NOMO-1 treated with dmso at 0.1 percent for 144 hours (cell line): ENCODE measurements around the gene B4GALNT3.

Experiments
- DNase-seq: peaks from one replicate; lab custom pipeline; 2025; ENCODE audit not compliant: unreplicated experiment; lab: John Stamatoyannopoulos, UW

The B4GALNT3 gene

DNA sequence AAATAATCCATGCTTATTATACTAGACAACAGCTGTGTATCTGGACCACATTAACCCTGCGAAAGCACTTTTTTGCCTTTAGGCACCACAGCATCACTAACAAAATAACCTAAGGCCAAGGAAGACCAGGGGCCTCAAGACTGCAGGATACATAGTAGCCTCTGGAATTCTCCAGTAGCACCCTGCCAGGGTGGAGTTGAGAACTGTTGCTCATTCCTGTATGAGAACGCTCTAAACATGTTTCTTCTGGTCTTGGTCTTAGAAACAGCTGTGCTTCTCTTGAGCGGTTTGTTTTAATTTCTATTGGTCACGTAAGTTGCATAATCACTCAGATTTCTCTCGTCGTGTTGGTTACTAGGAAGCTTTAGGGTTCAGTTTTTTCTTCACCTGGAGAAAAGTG is 7.9 kb downstream of the B4GALNT3 start:
- no peak for DNase-seq

DNA sequence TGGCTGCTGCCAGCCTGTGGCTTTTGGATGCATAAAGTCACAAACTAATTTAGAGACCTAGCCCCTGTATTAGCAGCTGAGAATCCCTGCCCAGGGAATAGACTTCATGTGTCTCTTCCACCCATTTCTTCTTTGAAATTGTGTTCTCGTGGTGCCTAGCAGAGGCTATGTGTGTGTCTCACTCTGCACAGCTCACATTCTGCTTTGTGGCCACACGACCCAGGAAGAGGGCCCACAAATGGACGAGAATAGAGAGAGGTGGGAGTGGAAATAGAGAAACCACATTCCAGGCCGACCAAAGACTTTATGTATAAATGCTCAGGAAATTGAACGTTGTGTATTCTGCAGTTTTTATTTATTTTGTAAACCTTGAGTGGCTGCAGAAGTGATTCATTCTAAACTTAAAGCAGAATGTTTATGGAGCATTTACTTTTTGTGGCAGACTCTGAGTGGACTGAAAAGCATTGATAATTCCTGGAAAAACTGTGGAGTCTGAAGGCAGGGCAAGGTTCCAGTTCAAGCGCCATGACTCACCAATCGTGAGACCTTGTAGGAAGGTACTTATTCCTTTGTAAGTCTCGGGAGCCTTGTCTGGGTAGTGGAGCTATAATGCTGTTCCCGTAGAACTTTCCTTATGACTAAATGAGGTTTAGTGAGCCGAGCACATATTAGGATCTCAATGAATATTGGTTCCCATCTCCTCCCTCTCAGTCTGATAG is 9.1 kb downstream of the B4GALNT3 start:
- no peak for DNase-seq

DNA sequence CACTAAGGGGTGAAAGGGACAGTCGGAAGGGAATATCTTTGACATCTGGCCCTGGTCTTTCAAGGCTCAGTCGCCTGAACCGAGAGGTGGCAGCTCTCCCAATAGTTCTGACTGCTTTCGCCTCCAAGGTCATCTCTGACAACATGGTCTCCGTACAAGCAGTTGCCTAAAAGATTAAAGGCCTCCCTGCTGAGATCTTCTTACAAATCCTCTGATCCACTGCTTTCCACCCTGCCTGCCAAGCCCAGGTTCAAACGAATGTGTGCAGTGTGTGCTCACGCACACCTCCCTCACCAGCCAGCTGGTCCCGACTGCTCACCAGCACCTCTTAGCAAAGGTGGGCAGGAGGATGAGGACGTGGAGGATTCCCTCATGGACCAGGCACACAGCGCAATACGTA is 10.4 kb downstream of the B4GALNT3 start:
- DNase-seq: no peak

GRCh38 chr12:473198-473597 is 13.5 kb downstream of the B4GALNT3 start:
- DNase-seq: no peak

- DNase-seq: no peak
Measured at GRCh38 chr12:473863-474577, 14.3 kb downstream of the B4GALNT3 start.

DNA sequence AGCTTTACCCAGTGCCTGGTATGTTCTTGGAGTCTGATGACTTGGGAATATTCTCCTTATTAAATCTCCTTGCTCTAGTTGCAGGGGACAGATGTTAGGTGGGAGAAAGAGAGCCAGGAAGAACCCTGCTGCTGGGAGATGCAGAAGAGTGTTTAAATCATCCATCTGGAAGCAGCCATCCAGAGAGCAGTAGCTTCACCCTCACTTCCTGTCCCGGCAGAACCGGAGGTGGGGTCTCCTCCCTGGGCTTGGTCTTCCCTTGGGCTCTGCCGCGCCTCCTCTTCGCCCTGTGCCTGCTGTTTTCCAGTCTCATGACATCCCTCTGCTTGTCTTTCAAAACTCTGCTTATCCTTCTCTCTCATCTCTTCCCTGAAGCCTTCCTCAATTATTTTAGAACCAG is 15.5 kb downstream of the B4GALNT3 start:
- no peak for DNase-seq

- DNase-seq: no peak
Measured at GRCh38 chr12:479161-479560, 19.4 kb downstream of the B4GALNT3 start.

DNA sequence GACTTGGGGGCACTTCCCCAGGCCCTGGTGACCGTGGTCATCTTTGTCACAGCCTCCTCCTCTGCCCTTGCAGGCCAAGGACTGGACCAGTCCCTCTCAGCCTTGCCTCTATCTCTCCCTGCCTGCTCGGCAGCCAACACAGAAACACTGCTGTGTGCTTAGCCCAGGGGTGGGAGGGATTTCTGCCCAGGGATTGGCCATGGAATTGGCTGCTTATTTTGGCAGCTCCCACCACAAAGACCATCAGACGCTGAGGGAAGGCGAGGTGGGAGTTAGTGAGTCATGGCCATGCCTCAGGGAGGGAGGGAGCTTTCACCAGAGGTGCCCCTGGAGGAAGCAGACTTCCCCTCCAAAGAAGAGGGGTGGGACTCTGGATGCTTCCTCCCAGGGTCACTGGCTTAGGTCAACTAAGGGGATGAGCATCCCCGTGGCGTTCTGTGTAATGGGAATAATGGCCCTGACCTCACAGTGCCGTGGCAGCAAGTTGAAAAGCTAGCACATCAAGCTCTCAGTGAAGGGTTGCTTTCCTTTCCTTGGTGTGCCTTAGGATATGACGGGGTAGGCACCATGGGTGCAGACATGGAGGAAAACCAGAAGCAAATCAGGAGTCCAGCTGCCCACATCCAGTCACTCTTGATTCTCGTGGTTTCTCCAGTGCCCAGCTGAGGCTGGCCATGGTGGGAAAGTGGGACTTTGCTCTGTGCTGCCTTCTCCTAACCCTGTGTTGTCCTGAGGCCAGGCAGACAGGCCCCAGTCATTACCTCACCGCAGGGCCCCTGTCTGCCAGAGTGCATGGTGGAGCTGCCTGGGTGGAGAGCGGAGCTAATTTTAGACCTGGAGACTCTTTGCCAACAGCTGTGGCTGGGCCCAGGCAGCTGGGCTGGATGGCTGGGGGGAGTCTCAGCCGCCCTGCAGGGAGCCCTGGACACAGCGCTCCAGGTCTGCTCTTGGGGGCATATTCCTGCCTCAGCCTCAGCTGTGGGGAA is 21.4 kb downstream of the B4GALNT3 start:
- DNase-seq: no peak

DNA sequence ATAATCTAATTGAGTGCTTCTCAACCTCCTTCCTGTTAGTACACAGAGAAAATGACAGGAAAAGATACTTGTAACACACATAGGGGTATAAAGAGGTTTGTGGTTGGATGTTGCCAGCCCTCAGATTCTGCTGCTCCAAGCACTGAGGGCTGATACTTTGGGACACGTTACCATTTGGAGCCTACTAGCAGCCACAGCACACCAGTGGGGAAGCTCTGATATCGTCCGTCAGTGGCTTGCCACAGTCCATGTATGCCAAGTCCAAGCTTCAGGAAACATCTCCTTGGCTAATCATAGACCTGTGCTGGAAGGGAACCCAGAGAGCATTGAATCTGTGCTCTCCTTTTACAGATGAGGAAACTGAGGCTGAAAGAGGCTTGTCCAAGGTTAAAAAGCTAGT is 22.3 kb downstream of the B4GALNT3 start:
- DNase-seq: no peak

- no peak for DNase-seq
Measured at GRCh38 chr12:484096-484495, 24.4 kb downstream of the B4GALNT3 start.

- DNase-seq: no peak
Measured at GRCh38 chr12:490260-490659, 30.5 kb downstream of the B4GALNT3 start.

DNA sequence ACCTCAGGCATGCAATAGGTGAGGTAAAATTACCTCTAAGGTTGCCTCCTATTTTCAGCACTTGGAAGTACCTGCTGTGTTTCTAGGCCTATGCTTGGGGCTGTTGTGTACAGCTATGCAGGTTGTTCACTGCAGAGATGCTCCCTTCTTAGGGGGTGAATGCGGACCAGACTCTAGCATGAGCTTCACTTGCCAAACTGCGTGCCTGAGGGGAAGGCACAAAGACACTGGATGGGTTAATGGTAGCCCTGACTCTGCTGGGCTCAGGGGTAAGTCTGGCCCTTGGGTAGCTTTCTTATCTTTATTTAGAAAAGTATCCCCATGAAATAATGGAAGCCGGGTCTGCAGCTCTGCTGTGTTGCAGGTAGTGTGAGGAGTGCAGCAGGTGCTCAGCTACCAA is 35.7 kb downstream of the B4GALNT3 start:
- DNase-seq: no peak

DNA sequence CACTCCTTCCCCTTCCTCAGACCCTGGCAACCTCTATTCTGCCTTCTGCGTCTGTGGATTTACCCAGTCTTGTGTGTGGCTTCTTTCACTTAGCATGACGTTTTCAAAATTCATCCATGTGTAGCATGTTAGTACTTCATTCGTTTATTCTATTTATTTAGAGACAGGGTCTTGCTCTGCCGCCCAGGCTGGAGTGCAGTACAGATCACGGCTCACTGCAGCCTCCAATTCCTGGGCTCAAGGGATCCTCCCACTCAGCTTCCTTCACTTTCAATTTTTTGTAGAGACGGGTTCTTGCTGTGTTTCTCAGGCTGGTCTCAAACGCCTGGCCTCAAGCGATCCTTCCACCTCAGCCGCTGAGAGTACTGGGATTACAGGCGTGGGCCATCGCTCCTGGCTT is 37.0 kb downstream of the B4GALNT3 start:
- no peak for DNase-seq

DNA sequence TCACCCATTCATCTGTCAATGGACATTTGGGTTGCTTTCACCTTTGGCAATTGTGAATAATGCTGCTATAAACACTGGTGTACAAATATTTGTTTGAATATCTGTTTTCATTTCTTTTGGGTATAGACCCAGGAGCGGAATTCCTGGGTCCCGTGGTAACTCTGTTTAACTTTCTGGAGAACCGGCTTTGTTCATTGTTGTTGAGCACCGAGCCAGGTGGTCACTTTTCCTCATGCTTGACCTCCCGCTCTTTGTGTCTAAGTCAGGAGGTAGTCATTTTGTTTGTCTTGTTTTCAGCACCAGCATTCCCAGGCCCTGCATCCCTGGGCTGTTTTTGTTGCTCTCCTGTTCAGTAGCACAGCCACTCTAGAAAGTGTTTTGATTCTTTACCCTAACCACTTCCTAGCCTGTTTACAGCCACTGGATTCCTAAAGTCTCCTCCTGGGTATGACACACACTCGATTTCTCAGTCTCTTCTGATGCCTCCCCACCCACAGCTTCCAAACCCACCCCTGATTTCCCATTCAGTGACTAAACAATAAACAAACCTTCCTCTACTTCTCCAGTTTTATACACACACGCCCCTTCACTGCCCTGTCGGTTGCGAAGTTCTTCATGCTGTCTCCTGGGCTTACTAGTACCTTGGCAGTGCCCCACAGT is 37.9 kb downstream of the B4GALNT3 start:
- DNase-seq: no peak

DNA sequence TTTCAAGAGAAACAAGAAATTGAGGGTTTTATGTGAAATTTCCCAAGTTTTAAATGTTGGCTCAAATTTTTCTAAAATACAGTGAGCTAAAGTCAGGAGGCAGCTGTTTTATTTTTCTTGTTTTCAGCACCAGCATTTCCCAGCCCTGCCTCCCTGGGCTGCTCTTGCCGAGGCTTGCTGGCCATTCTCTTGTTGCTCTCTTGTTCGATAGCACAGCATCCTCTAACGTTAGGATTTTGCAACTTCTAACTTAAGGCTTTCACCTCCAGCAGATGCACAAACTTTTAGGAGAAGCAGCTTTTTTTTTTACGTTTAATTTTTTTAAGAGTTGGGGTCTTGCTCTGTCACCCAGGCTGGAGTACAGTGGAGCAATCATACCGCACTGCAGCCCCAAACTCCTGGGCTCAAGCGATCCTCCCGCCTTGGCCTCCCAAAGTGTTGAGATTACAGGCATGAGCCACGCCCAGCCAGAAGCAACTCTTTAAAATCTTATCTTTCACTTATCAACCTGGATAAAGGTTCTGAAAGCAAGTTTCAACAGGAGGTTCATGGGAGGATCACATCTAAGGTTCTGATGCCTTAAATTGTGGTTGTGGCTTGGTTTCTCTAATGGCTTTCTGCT is 40.2 kb downstream of the B4GALNT3 start:
- DNase-seq: no peak

DNA sequence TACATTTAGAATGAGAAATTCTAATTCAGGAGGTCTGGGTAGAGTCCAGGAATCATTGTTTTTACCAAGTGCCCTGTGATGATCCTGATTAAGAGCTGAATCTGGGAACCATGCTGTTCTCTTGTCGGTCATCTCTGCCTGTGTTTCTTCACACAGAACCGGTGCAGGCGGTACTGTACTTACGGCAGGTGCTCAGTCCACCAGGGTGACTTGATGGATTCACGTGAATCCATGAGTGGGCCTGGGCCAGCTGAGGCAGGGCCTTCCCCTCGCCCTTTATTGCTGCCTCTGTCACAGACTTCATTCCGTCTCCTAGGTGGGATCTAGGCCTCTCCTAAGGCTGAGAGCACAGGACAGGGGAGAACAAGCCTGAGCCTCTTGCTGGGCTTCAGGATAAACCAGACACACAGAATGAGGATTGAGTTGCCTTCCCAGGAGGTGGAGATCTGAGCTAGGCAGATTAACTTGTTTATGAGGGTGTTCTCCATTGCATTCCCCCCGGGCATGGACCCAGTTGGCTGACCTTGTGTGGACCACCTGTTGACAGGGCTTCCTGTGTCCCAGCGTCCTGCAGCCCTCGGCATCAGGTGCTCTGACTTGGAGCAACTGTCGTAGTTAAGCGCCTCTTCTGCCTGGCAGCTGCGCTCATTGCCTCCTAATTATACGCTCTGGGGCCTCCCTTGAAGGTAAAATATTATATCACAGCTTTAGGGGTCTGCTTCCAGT is 42.1 kb downstream of the B4GALNT3 start:
- DNase-seq: no peak

- DNase-seq: no peak
Measured at GRCh38 chr12:503111-503761, 43.5 kb downstream of the B4GALNT3 start.

DNA sequence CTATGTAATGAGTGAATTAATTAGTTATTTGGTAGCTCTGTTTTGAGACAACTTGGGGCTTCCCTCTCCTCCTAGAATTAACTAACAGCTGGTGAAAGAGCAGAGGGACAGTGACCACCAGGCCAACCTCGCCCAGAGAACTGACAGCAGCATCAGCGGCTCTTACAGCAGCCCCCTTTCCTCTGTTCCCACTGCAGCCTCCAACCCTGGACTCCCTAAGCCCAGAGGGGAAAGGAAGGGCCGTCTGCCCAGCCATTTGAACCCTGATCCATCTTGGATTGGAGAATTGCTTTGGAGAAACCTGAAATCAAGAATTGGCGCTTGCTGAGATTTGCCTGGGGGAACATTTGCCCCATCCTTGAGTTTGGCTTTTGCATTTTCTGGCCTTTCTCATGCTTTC is 45.5 kb downstream of the B4GALNT3 start:
- DNase-seq: no peak

- no peak for DNase-seq
Measured at GRCh38 chr12:507391-507796, 47.7 kb downstream of the B4GALNT3 start.
